ENCODE results near the gene RBM4.
"Not testable (repeated sequence)": the region's sequence is repeated elsewhere in the genome, so short reads cannot be mapped to it uniquely, and the experiment has no call there.

The RBM4 gene

GRCh38 chr11:66616379-66617154 is 21.9 kb upstream of the RBM4 start, which contains the start of gene RBM14:
Gene RBM14 (plus strand): TSS chr11:66616630. CDS start chr11:66616721, 91 bp downstream.
- DNase-seq (ENCODE audit: low read depth in 2 of 2) = peak; percentile 87 to 95

- DNase-seq (ENCODE audit: low read depth in 2 of 2) = no peak
Observed at GRCh38 chr11:66617155-66617834, 21.2 kb upstream of the RBM4 start.

GRCh38 chr11:66619080-66619554 is 19.4 kb upstream of the RBM4 start:
- DNase-seq (ENCODE audit: low read depth in 2 of 2) = no peak

GRCh38 chr11:66624450-66624849 is 14.1 kb upstream of the RBM4 start:
- DNase-seq (ENCODE audit: low read depth in 2 of 2) = no peak

- no peak for DNase-seq (ENCODE audit: low read depth in 2 of 2)
Observed at GRCh38 chr11:66625041-66625751, 13.3 kb upstream of the RBM4 start.

GRCh38 chr11:66625752-66626149 is 12.8 kb upstream of the RBM4 start:
- DNase-seq (ENCODE audit: low read depth in 2 of 2) = no peak

- DNase-seq (ENCODE audit: low read depth in 2 of 2) = no peak
Observed at GRCh38 chr11:66626382-66626781, 12.1 kb upstream of the RBM4 start.

GRCh38 chr11:66626926-66627325 is 11.6 kb upstream of the RBM4 start:
- DNase-seq (ENCODE audit: low read depth in 2 of 2) = no peak

- no peak for DNase-seq (ENCODE audit: low read depth in 2 of 2)
Observed at GRCh38 chr11:66628061-66628603, 10.4 kb upstream of the RBM4 start.

- DNase-seq (ENCODE audit: low read depth in 2 of 2) = no peak
Observed at GRCh38 chr11:66629356-66629755, 9.1 kb upstream of the RBM4 start.

- DNase-seq (ENCODE audit: low read depth in 2 of 2) = no peak
Observed at GRCh38 chr11:66631883-66632282, 6.6 kb upstream of the RBM4 start.

GRCh38 chr11:66632952-66633351 is 5.6 kb upstream of the RBM4 start:
- no peak for DNase-seq (ENCODE audit: low read depth in 2 of 2)

- DNase-seq (ENCODE audit: low read depth in 2 of 2) = no peak
Observed at GRCh38 chr11:66636411-66636810, 2.1 kb upstream of the RBM4 start.

GRCh38 chr11:66637557-66638176 is 836 bp upstream of the RBM4 start:
- no peak for DNase-seq (ENCODE audit: low read depth in 2 of 2)

- no peak for DNase-seq (ENCODE audit: low read depth in 2 of 2)
Observed at GRCh38 chr11:66639066-66639813, 737 bp downstream of the RBM4 start.

GRCh38 chr11:66639814-66640340 is 1.4 kb downstream of the RBM4 start:
- not testable (repeated sequence) for DNase-seq (ENCODE audit: low read depth in 2 of 2)

GRCh38 chr11:66641834-66642233 is 3.3 kb downstream of the RBM4 start:
- no peak for DNase-seq (ENCODE audit: low read depth in 2 of 2)

- no peak for DNase-seq (ENCODE audit: low read depth in 2 of 2)
Observed at GRCh38 chr11:66643745-66644437, 5.4 kb downstream of the RBM4 start.

- no peak for DNase-seq (ENCODE audit: low read depth in 2 of 2)
Observed at GRCh38 chr11:66646828-66647227, 8.3 kb downstream of the RBM4 start.

GRCh38 chr11:66649903-66650302 is 11.4 kb downstream of the RBM4 start:
- DNase-seq (ENCODE audit: low read depth in 2 of 2) = no peak

All from stimulated activated CD4-positive, alpha-beta T cell treated with anti-CD3 and anti-CD28 coated beads, Interleukin-1b, Interleukin-23, amount 100 ng/mL, for 1 hour (primary cell).